HT-29 (cell line): Measurements from ENCODE around the gene KIF18A. TPM values are rescaled to one million over a fixed set of nuclear protein-coding genes. Genes with fewer than 3 reads are reported as not detected.
"Not testable (repeated sequence)": the region's sequence is repeated elsewhere in the genome, so short reads cannot be mapped to it uniquely, and the experiment has no call there.

Experiments used
- DNase-seq: peaks from one replicate; pipeline ENCODE4 v3.0.0-alpha.2; 2015; ENCODE audit warnings: low spot score
- total RNA-seq: library from RNA; depleted of rRNA; stranded (reverse); fragments of >200 nt; shearing (Covaris generic); gene quantifications from 2 replicates; pipeline ENCODE4 v1.2.3, GENCODE V29; 2014

Gene KIF18A
- total RNA-seq, 1 experiment from 2014 or later: 7.9 TPM

- DNase-seq: no peak
Observed at GRCh38 chr11:28106353-28107043, 1.5 kb downstream of the KIF18A start.

- peak; percentile 12 for DNase-seq
Observed at GRCh38 chr11:28105869-28106268, 2.1 kb downstream of the KIF18A start.

GRCh38 chr11:28104984-28105383, 3.0 kb downstream of the KIF18A start:
- no peak for DNase-seq

- no peak for DNase-seq
Observed at GRCh38 chr11:28104425-28104824, 3.5 kb downstream of the KIF18A start.

- not testable (repeated sequence) for DNase-seq
Observed at GRCh38 chr11:28102300-28102699, 5.7 kb downstream of the KIF18A start.

- DNase-seq: no peak
Observed at GRCh38 chr11:28100665-28101064, 7.3 kb downstream of the KIF18A start.

GRCh38 chr11:28099715-28100114, 8.2 kb downstream of the KIF18A start:
- DNase-seq: no peak

GRCh38 chr11:28098257-28098656, 9.7 kb downstream of the KIF18A start:
- no peak for DNase-seq

GRCh38 chr11:28092786-28093185, 15.2 kb downstream of the KIF18A start:
- DNase-seq: no peak

GRCh38 chr11:28090052-28090749, 17.8 kb downstream of the KIF18A start:
- DNase-seq: no peak

- DNase-seq: no peak
Observed at GRCh38 chr11:28089378-28089777, 18.6 kb downstream of the KIF18A start.

GRCh38 chr11:28087693-28088092, 20.3 kb downstream of the KIF18A start:
- not testable (repeated sequence) for DNase-seq

- not testable (repeated sequence) for DNase-seq
Observed at GRCh38 chr11:28087192-28087591, 20.8 kb downstream of the KIF18A start.

- DNase-seq: no peak
Observed at GRCh38 chr11:28086569-28086968, 21.4 kb downstream of the KIF18A start.

GRCh38 chr11:28083118-28083517, 24.8 kb downstream of the KIF18A start:
- no peak for DNase-seq

GRCh38 chr11:28077521-28077920, 30.4 kb downstream of the KIF18A start:
- no peak for DNase-seq

- DNase-seq: no peak
Observed at GRCh38 chr11:28072321-28072720, 35.6 kb downstream of the KIF18A start.

GRCh38 chr11:28071305-28071704, 36.7 kb downstream of the KIF18A start:
- no peak for DNase-seq

GRCh38 chr11:28058333-28058732, 49.6 kb downstream of the KIF18A start:
- no peak for DNase-seq

- DNase-seq: no peak
Observed at GRCh38 chr11:28054821-28055220, 53.1 kb downstream of the KIF18A start.

GRCh38 chr11:28049338-28050216, 58.4 kb downstream of the KIF18A start:
- DNase-seq: peak; percentile 92

GRCh38 chr11:28048812-28049211, 59.1 kb downstream of the KIF18A start:
- DNase-seq: no peak
